ENCODE measurements around the gene PSMC5.

The PSMC5 gene

DNA sequence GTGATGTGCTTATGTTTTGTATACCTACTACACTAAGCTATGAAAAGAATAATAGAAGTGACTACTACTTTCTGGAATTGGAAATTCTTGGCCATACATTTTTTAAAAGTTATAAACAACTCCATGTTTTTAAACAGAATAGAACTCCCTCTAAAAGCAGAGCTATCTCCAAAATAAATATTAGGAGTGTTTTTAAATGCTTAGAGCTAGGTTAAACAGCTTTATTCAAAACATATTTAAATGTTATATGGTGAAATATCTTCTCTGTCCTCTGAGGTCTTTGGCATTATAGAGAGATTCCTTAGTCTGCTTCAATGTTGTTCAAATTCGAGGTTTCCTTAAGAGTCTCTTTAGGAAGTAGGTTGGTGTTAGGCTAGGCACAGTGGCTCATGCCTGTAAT is 22.9 kb upstream of the PSMC5 start:
- H3K4ac ChIP-seq (ENCODE audit: low read depth in 1 of 2, low read length in 2 of 2): no peak overlapping the region
- H2AFZ ChIP-seq (ENCODE audit: low read depth, low read length): no peak overlapping the region
- no peak overlapping the region for H4K8ac ChIP-seq (ENCODE audit: low read length)
- H3K27ac ChIP-seq (ENCODE audit: low read length, poor library complexity, severe bottlenecking): no peak overlapping the region
- no peak overlapping the region for H4K91ac ChIP-seq (ENCODE audit: low read length)
- no peak for DNase-seq
- no peaks in the 10 kb centered on the region for H3K27me3 ChIP-seq (ENCODE audit: control insufficient read depth in 1 of 2, insufficient read depth in 1 of 2, low read length in 2 of 2)
- no peak overlapping the region for H3K14ac ChIP-seq (ENCODE audit: low read length in 2 of 2)
- no peak overlapping the region for H2BK5ac ChIP-seq (ENCODE audit: low read depth, low read length, poor library complexity, severe bottlenecking)
- H2BK120ac ChIP-seq (ENCODE audit: low read depth, low read length): no peak overlapping the region
- H3K79me1 ChIP-seq (replicated peaks; ENCODE audit: low read length, poor library complexity, severe bottlenecking): peaks cover 24% of the 10 kb centered on the region
- H3K23ac ChIP-seq (ENCODE audit: low read length in 2 of 2): no peak overlapping the region
- H3K18ac ChIP-seq (ENCODE audit: low read depth in 1 of 2, low read length in 2 of 2): no peak overlapping the region
- peaks cover 35 to 99% of the 10 kb centered on the region in 2 experiments for H3K36me3 ChIP-seq (ENCODE audit: control insufficient read depth in 1 of 2, insufficient read depth in 2 of 2, low read depth in 1 of 2, low read length in 2 of 2)
- no peaks in the 10 kb centered on the region for H3K9me3 ChIP-seq (ENCODE audit: control insufficient read depth, low read length)
- H3K9ac ChIP-seq (ENCODE audit: low read length): no peak overlapping the region
- no peak overlapping the region for H3K4me3 ChIP-seq (ENCODE audit: insufficient read depth in 1 of 2, low read depth in 1 of 2, low read length in 2 of 2)
- no peak overlapping the region for H2AK5ac ChIP-seq (ENCODE audit: low read length, severe bottlenecking)
- no peaks in the 10 kb centered on the region for H3K4me1 ChIP-seq (ENCODE audit: control insufficient read depth, insufficient read depth, low read depth, low read length)
- H2BK15ac ChIP-seq (ENCODE audit: low read depth, poor library complexity, severe bottlenecking): no peak overlapping the region
- 100% methylated on average over 1 of the region's 1 CpG for WGBS
- no peak overlapping the region for H2BK12ac ChIP-seq (ENCODE audit: low read length in 2 of 2)
- H3K4me2 ChIP-seq (ENCODE audit: low read length, poor library complexity, severe bottlenecking): no peak overlapping the region

DNA sequence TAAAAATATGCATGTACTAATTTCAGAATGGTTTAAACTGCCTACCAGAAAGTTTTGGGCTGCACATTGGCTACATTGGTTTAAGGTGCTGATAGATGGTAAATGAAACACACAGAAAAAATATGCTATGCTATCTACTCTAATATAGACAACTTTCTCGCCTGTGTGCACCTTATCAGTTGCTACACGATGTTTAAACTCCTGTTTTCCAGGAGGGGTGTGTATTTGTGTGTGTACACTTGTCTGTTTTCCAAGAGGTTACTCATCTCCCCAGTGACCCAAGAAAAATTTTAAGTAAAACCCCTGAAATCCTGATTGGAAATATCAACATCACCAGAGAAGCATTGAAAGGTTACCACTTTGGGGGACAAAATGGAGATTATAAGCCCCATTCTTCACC is 21.6 kb upstream of the PSMC5 start:
- H3K27me3 ChIP-seq (ENCODE audit: control insufficient read depth in 1 of 2, insufficient read depth in 1 of 2, low read length in 2 of 2): no peaks in the 10 kb centered on the region
- H4K91ac ChIP-seq (ENCODE audit: low read length): no peak overlapping the region
- no peak overlapping the region for H2BK5ac ChIP-seq (ENCODE audit: low read depth, low read length, poor library complexity, severe bottlenecking)
- no peak overlapping the region for H3K23ac ChIP-seq (ENCODE audit: low read length in 2 of 2)
- no peak overlapping the region for H3K4ac ChIP-seq (ENCODE audit: low read depth in 1 of 2, low read length in 2 of 2)
- peaks cover 21% of the 10 kb centered on the region for H3K79me1 ChIP-seq (replicated peaks; ENCODE audit: low read length, poor library complexity, severe bottlenecking)
- H2BK120ac ChIP-seq (ENCODE audit: low read depth, low read length): no peak overlapping the region
- H4K8ac ChIP-seq (ENCODE audit: low read length): no peak overlapping the region
- H2BK15ac ChIP-seq (ENCODE audit: low read depth, poor library complexity, severe bottlenecking): no peak overlapping the region
- H3K18ac ChIP-seq (ENCODE audit: low read depth in 1 of 2, low read length in 2 of 2): no peak overlapping the region
- no peak overlapping the region for H3K4me3 ChIP-seq (ENCODE audit: insufficient read depth in 1 of 2, low read depth in 1 of 2, low read length in 2 of 2)
- no peak overlapping the region for H3K4me2 ChIP-seq (ENCODE audit: low read length, poor library complexity, severe bottlenecking)
- H2BK12ac ChIP-seq (ENCODE audit: low read length in 2 of 2): no peak overlapping the region
- H3K9me3 ChIP-seq (ENCODE audit: control insufficient read depth, low read length): no peaks in the 10 kb centered on the region
- H3K27ac ChIP-seq (ENCODE audit: low read length, poor library complexity, severe bottlenecking): no peak overlapping the region
- no CpG with 5 or more reads among the region's 2 CpGs for WGBS
- H3K4me1 ChIP-seq (ENCODE audit: control insufficient read depth, insufficient read depth, low read depth, low read length): no peaks in the 10 kb centered on the region
- no peak overlapping the region for H2AK5ac ChIP-seq (ENCODE audit: low read length, severe bottlenecking)
- H3K36me3 ChIP-seq (ENCODE audit: control insufficient read depth in 1 of 2, insufficient read depth in 2 of 2, low read depth in 1 of 2, low read length in 2 of 2): peaks cover 39 to 99% of the 10 kb centered on the region in 2 experiments
- H2AFZ ChIP-seq (ENCODE audit: low read depth, low read length): no peak overlapping the region
- H3K14ac ChIP-seq (ENCODE audit: low read length in 2 of 2): no peak overlapping the region
- no peak for DNase-seq
- peak overlapping the region; percentile 51 for H3K9ac ChIP-seq (ENCODE audit: low read length)

DNA sequence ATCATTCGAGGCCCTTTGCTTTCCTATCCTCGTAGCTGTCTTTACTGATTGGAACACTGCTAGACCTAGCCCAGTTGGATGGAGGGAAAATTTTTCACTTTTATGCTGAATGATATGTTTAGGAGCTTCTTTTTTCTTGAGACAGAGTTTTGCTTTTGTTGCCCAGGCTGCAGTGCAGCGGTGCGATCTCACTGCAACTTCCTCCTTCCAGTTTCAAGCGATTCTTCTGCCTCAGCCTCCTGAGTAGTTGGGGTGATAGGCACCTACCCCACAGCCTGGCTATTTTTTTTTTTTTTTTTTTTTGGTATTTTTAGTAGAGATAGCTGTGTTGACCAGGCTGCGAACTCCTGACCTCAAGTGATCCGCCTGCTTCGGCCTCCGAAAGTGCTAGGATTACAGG is 17.3 kb upstream of the PSMC5 start:
- H3K4me3 ChIP-seq (ENCODE audit: insufficient read depth in 1 of 2, low read depth in 1 of 2, low read length in 2 of 2): no peak overlapping the region
- H2BK15ac ChIP-seq (ENCODE audit: low read depth, poor library complexity, severe bottlenecking): no peak overlapping the region
- H2AFZ ChIP-seq (ENCODE audit: low read depth, low read length): no peak overlapping the region
- 89% methylated on average over 9 of the region's 9 CpGs for WGBS
- H3K23ac ChIP-seq (ENCODE audit: low read length in 2 of 2): no peak overlapping the region
- H2BK12ac ChIP-seq (ENCODE audit: low read length in 2 of 2): no peak overlapping the region
- no peak overlapping the region for H2BK5ac ChIP-seq (ENCODE audit: low read depth, low read length, poor library complexity, severe bottlenecking)
- no peak overlapping the region for H3K27ac ChIP-seq (ENCODE audit: low read length, poor library complexity, severe bottlenecking)
- H3K27me3 ChIP-seq (ENCODE audit: control insufficient read depth in 1 of 2, insufficient read depth in 1 of 2, low read length in 2 of 2): no peaks in the 10 kb centered on the region
- no peak overlapping the region for H3K18ac ChIP-seq (ENCODE audit: low read depth in 1 of 2, low read length in 2 of 2)
- DNase-seq: no peak
- H3K4me2 ChIP-seq (ENCODE audit: low read length, poor library complexity, severe bottlenecking): no peak overlapping the region
- H3K9ac ChIP-seq (ENCODE audit: low read length): no peak overlapping the region
- no peak overlapping the region for H4K91ac ChIP-seq (ENCODE audit: low read length)
- no peaks in the 10 kb centered on the region for H3K9me3 ChIP-seq (ENCODE audit: control insufficient read depth, low read length)
- no peak overlapping the region for H2AK5ac ChIP-seq (ENCODE audit: low read length, severe bottlenecking)
- H3K14ac ChIP-seq (ENCODE audit: low read length in 2 of 2): no peak overlapping the region
- no peak overlapping the region for H3K4ac ChIP-seq (ENCODE audit: low read depth in 1 of 2, low read length in 2 of 2)
- H4K8ac ChIP-seq (ENCODE audit: low read length): no peak overlapping the region
- peaks cover 37 to 100% of the 10 kb centered on the region in 2 experiments for H3K36me3 ChIP-seq (ENCODE audit: control insufficient read depth in 1 of 2, insufficient read depth in 2 of 2, low read depth in 1 of 2, low read length in 2 of 2)
- H3K79me1 ChIP-seq (replicated peaks; ENCODE audit: low read length, poor library complexity, severe bottlenecking): peaks cover 25% of the 10 kb centered on the region
- no peaks in the 10 kb centered on the region for H3K4me1 ChIP-seq (ENCODE audit: control insufficient read depth, insufficient read depth, low read depth, low read length)
- H2BK120ac ChIP-seq (ENCODE audit: low read depth, low read length): no peak overlapping the region

DNA sequence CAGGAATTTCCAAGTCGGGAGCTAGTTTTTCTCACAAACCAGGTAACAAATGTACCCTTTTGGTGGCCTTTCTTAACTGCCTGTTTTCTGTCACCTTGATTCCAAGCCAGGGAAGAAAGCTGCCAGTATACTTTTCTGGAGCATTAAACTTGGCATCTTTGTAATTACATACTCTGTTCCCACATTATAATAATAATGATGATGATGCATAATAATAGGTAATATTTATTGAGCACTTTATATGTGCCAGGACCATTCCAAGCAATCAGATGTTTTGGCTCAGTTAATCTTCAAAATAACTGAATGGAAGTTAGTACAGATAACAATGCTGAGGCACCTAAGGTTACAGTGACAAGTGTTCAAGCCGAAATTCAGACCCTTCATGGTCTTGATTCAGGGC is 11.1 kb upstream of the PSMC5 start:
- Histone ChIP-seq H3K27ac (ENCODE audit: low read length, poor library complexity, severe bottlenecking) (no peak overlapping the region), H3K14ac (ENCODE audit: low read length in 2 of 2) (no peak overlapping the region), H3K79me1 (replicated peaks; ENCODE audit: low read length, poor library complexity, severe bottlenecking) (peaks cover 23% of the 10 kb centered on the region), H3K18ac (ENCODE audit: low read depth in 1 of 2, low read length in 2 of 2) (no peak overlapping the region), H3K9ac (ENCODE audit: low read length) (no peak overlapping the region), H3K4me2 (ENCODE audit: low read length, poor library complexity, severe bottlenecking) (no peak overlapping the region), H2BK120ac (ENCODE audit: low read depth, low read length) (no peak overlapping the region), H3K36me3 (ENCODE audit: control insufficient read depth in 1 of 2, insufficient read depth in 2 of 2, low read depth in 1 of 2, low read length in 2 of 2) (peaks cover 52 to 100% of the 10 kb centered on the region in 2 experiments), H3K4ac (ENCODE audit: low read depth in 1 of 2, low read length in 2 of 2) (no peak overlapping the region), H3K27me3 (ENCODE audit: control insufficient read depth in 1 of 2, insufficient read depth in 1 of 2, low read length in 2 of 2) (no peaks in the 10 kb centered on the region), H2BK5ac (ENCODE audit: low read depth, low read length, poor library complexity, severe bottlenecking) (no peak overlapping the region), H3K9me3 (ENCODE audit: control insufficient read depth, low read length) (no peaks in the 10 kb centered on the region), H2AK5ac (ENCODE audit: low read length, severe bottlenecking) (no peak overlapping the region), H2BK15ac (ENCODE audit: low read depth, poor library complexity, severe bottlenecking) (no peak overlapping the region), H4K8ac (ENCODE audit: low read length) (no peak overlapping the region), H2AFZ (ENCODE audit: low read depth, low read length) (no peak overlapping the region), H2BK12ac (ENCODE audit: low read length in 2 of 2) (no peak overlapping the region), H3K4me1 (ENCODE audit: control insufficient read depth, insufficient read depth, low read depth, low read length) (peaks cover 11% of the 10 kb centered on the region), H4K91ac (ENCODE audit: low read length) (no peak overlapping the region), H3K4me3 (ENCODE audit: insufficient read depth in 1 of 2, low read depth in 1 of 2, low read length in 2 of 2) (no peak overlapping the region), H3K23ac (ENCODE audit: low read length in 2 of 2) (no peak overlapping the region)
- WGBS: 97% methylated on average over 2 of the region's 2 CpGs
- DNase-seq: no peak

Measured in mesenchymal stem cell (in vitro differentiated cells and primary cell).